ES-I3 (cell line): ENCODE data around the gene SENP5.
A peak's percentile ranks its signal among the peaks of the same experiment; 100 is the strongest.
"Not testable (repeated sequence)": the region's sequence is repeated elsewhere in the genome, so short reads cannot be mapped to it uniquely, and the experiment has no call there.

Experiments used
- H3K36me3 ChIP-seq: 2 replicates; pipeline ENCODE4 v1.6.1; 2013; ENCODE audit warnings: mild to moderate bottlenecking, low read length, control low read depth, moderate library complexity; ENCODE audit not compliant: insufficient read depth
- H3K4me1 ChIP-seq: 2 replicates; pipeline ENCODE4 v1.6.1; 2013; ENCODE audit warnings: mild to moderate bottlenecking, control low read depth, low read length; ENCODE audit not compliant: insufficient read depth
- H3K9ac ChIP-seq: 2 replicates; pipeline ENCODE4 v1.6.1; 2013; ENCODE audit warnings: low read depth, mild to moderate bottlenecking, low read length, moderate library complexity
- H3K9me3 ChIP-seq: 2 replicates; pipeline ENCODE4 v1.6.1; 2013; ENCODE audit warnings: mild to moderate bottlenecking, low read length, moderate library complexity; ENCODE audit not compliant: control insufficient read depth, insufficient read depth

Gene SENP5

GRCh38 chr3:196867155-196867506, 589 bp upstream of the SENP5 start:
- Histone ChIP-seq H3K4me1 (peaks cover 5% of the 10 kb centered on the region; the same call in 1 of the 2 replicates), H3K9me3 (no peaks in the 10 kb centered on the region), H3K36me3 (0 out of 2 replicates have a peak, but pooled peaks cover 2% of the 10 kb centered on the region), H3K9ac (peak overlapping the region; percentile 65)

- peak overlapping the region; percentile 76 for H3K9ac ChIP-seq
- H3K4me1 ChIP-seq = peaks cover 5% of the 10 kb centered on the region; the same call in 1 of the 2 replicates
- H3K9me3 ChIP-seq = no peaks in the 10 kb centered on the region
- H3K36me3 ChIP-seq = 0 out of 2 replicates have a peak, but pooled peaks cover 2% of the 10 kb centered on the region
Measured at GRCh38 chr3:196868297-196868661, 559 bp downstream of the SENP5 start.

GRCh38 chr3:196872316-196872715, 4.6 kb downstream of the SENP5 start:
- H3K9me3 ChIP-seq = no peaks in the 10 kb centered on the region
- H3K9ac ChIP-seq = no peak overlapping the region
- H3K4me1 ChIP-seq = peaks cover 9% of the 10 kb centered on the region; the same call in 1 of the 2 replicates
- H3K36me3 ChIP-seq = 0 out of 2 replicates have a peak, but pooled peaks cover 2% of the 10 kb centered on the region

GRCh38 chr3:196874511-196875094, 6.9 kb downstream of the SENP5 start:
- not testable (repeated sequence) for H3K36me3 ChIP-seq, H3K9me3 ChIP-seq, H3K4me1 ChIP-seq
- H3K9ac ChIP-seq = peak overlapping the region; percentile 12; the same call in 1 of the 2 replicates

GRCh38 chr3:196875258-196875657, 7.5 kb downstream of the SENP5 start:
- no peaks in the 10 kb centered on the region for H3K9me3 ChIP-seq
- no peak overlapping the region for H3K9ac ChIP-seq
- H3K4me1 ChIP-seq = 0 out of 2 replicates have a peak, but pooled peaks cover 4% of the 10 kb centered on the region
- no peaks in the 10 kb centered on the region for H3K36me3 ChIP-seq

GRCh38 chr3:196883361-196883760, 15.6 kb downstream of the SENP5 start:
- H3K9ac ChIP-seq = no peak overlapping the region
- H3K36me3 ChIP-seq = peaks cover 4% of the 10 kb centered on the region; the same call in 1 of the 2 replicates
- H3K9me3 ChIP-seq = no peaks in the 10 kb centered on the region
- H3K4me1 ChIP-seq = no peaks in the 10 kb centered on the region

- H3K4me1 ChIP-seq = no peaks in the 10 kb centered on the region
Measured at GRCh38 chr3:196886144-196886543, 18.4 kb downstream of the SENP5 start.

GRCh38 chr3:196889844-196890708, 22.4 kb downstream of the SENP5 start:
- H3K9ac ChIP-seq = no peak overlapping the region
- peaks cover 4% of the 10 kb centered on the region; the same call in 1 of the 2 replicates for H3K36me3 ChIP-seq
- no peaks in the 10 kb centered on the region for H3K9me3 ChIP-seq
- no peaks in the 10 kb centered on the region for H3K4me1 ChIP-seq

More at GRCh38 chr3:196886144-196886543, 18.4 kb downstream of the SENP5 start:
- Histone ChIP-seq H3K9me3 (no peaks in the 10 kb centered on the region), H3K36me3 (peaks cover 4% of the 10 kb centered on the region; the same call in 1 of the 2 replicates), H3K9ac (no peak overlapping the region)

- Histone ChIP-seq H3K36me3 (peaks cover 1% of the 10 kb centered on the region; the same call in 1 of the 2 replicates), H3K9ac (no peak overlapping the region), H3K4me1 (no peaks in the 10 kb centered on the region), H3K9me3 (no peaks in the 10 kb centered on the region)
Measured at GRCh38 chr3:196894557-196895295, 27.0 kb downstream of the SENP5 start.

GRCh38 chr3:196896229-196896628, 28.5 kb downstream of the SENP5 start:
- Histone ChIP-seq H3K9me3 (no peaks in the 10 kb centered on the region), H3K4me1 (no peaks in the 10 kb centered on the region), H3K9ac (no peak overlapping the region), H3K36me3 (peaks cover 3% of the 10 kb centered on the region; the same call in 1 of the 2 replicates)

GRCh38 chr3:196901768-196902167, 34.0 kb downstream of the SENP5 start:
- H3K36me3 ChIP-seq = peaks cover 22% of the 10 kb centered on the region
- H3K4me1 ChIP-seq = no peaks in the 10 kb centered on the region

GRCh38 chr3:196902296-196902695, 34.6 kb downstream of the SENP5 start:
- Histone ChIP-seq H3K9me3 (no peaks in the 10 kb centered on the region), H3K36me3 (peaks cover 22% of the 10 kb centered on the region), H3K9ac (no peak overlapping the region), H3K4me1 (no peaks in the 10 kb centered on the region)

More at GRCh38 chr3:196901768-196902167, 34.0 kb downstream of the SENP5 start:
- H3K9me3 ChIP-seq = no peaks in the 10 kb centered on the region
- no peak overlapping the region for H3K9ac ChIP-seq

- no peak overlapping the region for H3K9ac ChIP-seq
- no peaks in the 10 kb centered on the region for H3K9me3 ChIP-seq
- peaks cover 22% of the 10 kb centered on the region for H3K36me3 ChIP-seq
- no peaks in the 10 kb centered on the region for H3K4me1 ChIP-seq
Measured at GRCh38 chr3:196903740-196904139, 36.0 kb downstream of the SENP5 start.

- Histone ChIP-seq H3K9ac (no peak overlapping the region), H3K9me3 (no peaks in the 10 kb centered on the region), H3K36me3 (no peaks in the 10 kb centered on the region), H3K4me1 (no peaks in the 10 kb centered on the region)
Measured at GRCh38 chr3:196914866-196915265, 47.1 kb downstream of the SENP5 start.
